Ascending aorta (tissue), 2 donors: ENCODE results near the gene NTM. TPM values are rescaled to one million over a fixed set of nuclear protein-coding genes. Genes with fewer than 3 reads are reported as not detected.
"Not testable (repeated sequence)": the region's sequence is repeated elsewhere in the genome, so short reads cannot be mapped to it uniquely, and the experiment has no call there.

Experiments used
- DNase-seq, 2 donors: peaks; one replicate each; pipeline ENCODE4 v3.0.0-alpha.2; 2019; ENCODE audit warnings: low spot score in 2 of 2
- H3K27ac ChIP-seq, 2 donors: fragments of 200-600 bp; sonication (generic); one replicate each; pipeline ENCODE4 v1.5.1; 2016 to 2017; ENCODE audit warnings: mild to moderate bottlenecking in 1 of 2
- H3K27me3 ChIP-seq: fragments of 200-600 bp; sonication (generic); one replicate; pipeline ENCODE4 v1.5.1; 2017
- H3K36me3 ChIP-seq, 2 donors: fragments of 200-600 bp; sonication (generic); one replicate each; pipeline ENCODE4 v1.5.1; 2016
- H3K4me1 ChIP-seq, 2 donors: fragments of 200-600 bp; sonication (generic); one replicate each; pipeline ENCODE4 v1.5.1; 2016 to 2017; ENCODE audit warnings: mild to moderate bottlenecking in 1 of 2
- H3K4me3 ChIP-seq, 2 donors: fragments of 200-600 bp; sonication (generic); one replicate each; pipeline ENCODE4 v1.5.1; 2016 to 2017; ENCODE audit warnings: mild to moderate bottlenecking in 1 of 2
- H3K9me3 ChIP-seq, 2 donors: fragments of 200-600 bp; sonication (generic); one replicate each; pipeline ENCODE4 v1.5.1; 2016
- CTCF ChIP-seq, 3 experiments: fragments of 200-600 bp in 2 of 3; fragments of 450-650 bp in 1 of 3; sonication (generic) in 2 of 3; IDR thresholded peaks; one replicate each; pipeline ENCODE4 v1.5.1; 2016 to 2019; ENCODE audit warnings: antibody characterized with exemption in 3 of 3, mild to moderate bottlenecking in 1 of 3, moderate library complexity in 1 of 3
- intact Hi-C: fragments of 100-400 bp; cut with DNase I; formaldehyde crosslinking; loops from one replicate; pipeline ENCODE4 v1.15.1; 2023
- total RNA-seq: library from RNA; depleted of rRNA; stranded (reverse); fragments of >200 nt; gene quantifications from one replicate; pipeline ENCODE4 v1.1.0, GENCODE V29; 2016

NTM gene
- total RNA-seq, 1 donor from 2014 or later: not detected

GRCh38 chr11:131909426-131910177 is 539.2 kb downstream of the NTM start:
- no peak overlapping the region for H3K4me3 ChIP-seq

GRCh38 chr11:131910178-131910522 is 539.7 kb downstream of the NTM start:
- no peak for TF ChIP-seq CTCF (IDR thresholded peaks at IDR 0.05)
- no peak for DNase-seq
- peaks cover 4% of the 10 kb centered on the region for H3K27me3 ChIP-seq
- H3K4me3 ChIP-seq: peak overlapping the region; percentile 21 to 48
- no peaks in the 10 kb centered on the region for H3K4me1 ChIP-seq
- H3K36me3 ChIP-seq: no peaks in the 10 kb centered on the region
- intact Hi-C loops: no loop called here
- no peaks in the 10 kb centered on the region for H3K9me3 ChIP-seq
- no peak overlapping the region for H3K27ac ChIP-seq

More at GRCh38 chr11:131909426-131910177, 539.2 kb downstream of the NTM start:
- Histone ChIP-seq H3K27me3 (peaks cover 4% of the 10 kb centered on the region), H3K27ac (no peak overlapping the region), H3K4me1 (no peaks in the 10 kb centered on the region), H3K9me3 (no peaks in the 10 kb centered on the region), H3K36me3 (no peaks in the 10 kb centered on the region)
- no peak for DNase-seq
- no peak for TF ChIP-seq CTCF (IDR thresholded peaks at IDR 0.05)
- intact Hi-C loops: no loop called here

- H3K4me3 ChIP-seq: peak overlapping the region; percentile 21 to 48
- no peaks in the 10 kb centered on the region for H3K36me3 ChIP-seq
- TF ChIP-seq CTCF (IDR thresholded peaks at IDR 0.05): no peak
- no peak overlapping the region for H3K27ac ChIP-seq
- no peaks in the 10 kb centered on the region for H3K9me3 ChIP-seq
- DNase-seq: no peak
- peaks cover 4% of the 10 kb centered on the region for H3K27me3 ChIP-seq
- intact Hi-C loops: no loop called here
- H3K4me1 ChIP-seq: no peaks in the 10 kb centered on the region
These were observed 540.3 kb downstream of the NTM start for GRCh38 chr11:131910523-131911387.

- DNase-seq, H3K9me3 ChIP-seq, H3K27me3 ChIP-seq, H3K4me1 ChIP-seq, H3K27ac ChIP-seq, intact Hi-C loops, H3K36me3 ChIP-seq: not testable (repeated sequence)
- H3K4me3 ChIP-seq: peak overlapping the region in 1 of 2 donors; percentile 48
These were observed 541.1 kb downstream of the NTM start for GRCh38 chr11:131911388-131912032.

- intact Hi-C loops: no loop called here
- H3K27ac ChIP-seq: no peak overlapping the region
- H3K36me3 ChIP-seq: no peaks in the 10 kb centered on the region
- no peak for TF ChIP-seq CTCF (IDR thresholded peaks at IDR 0.05)
- H3K4me3 ChIP-seq: no peak overlapping the region
- DNase-seq: no peak
- no peaks in the 10 kb centered on the region for H3K9me3 ChIP-seq
- peaks cover 4% of the 10 kb centered on the region for H3K27me3 ChIP-seq
- H3K4me1 ChIP-seq: no peaks in the 10 kb centered on the region
These were observed 541.7 kb downstream of the NTM start for GRCh38 chr11:131912134-131912533.

- Histone ChIP-seq H3K9me3 (no peaks in the 10 kb centered on the region), H3K4me3 (no peak overlapping the region), H3K27ac (no peak overlapping the region), H3K4me1 (no peaks in the 10 kb centered on the region), H3K36me3 (no peaks in the 10 kb centered on the region), H3K27me3 (peaks cover 4% of the 10 kb centered on the region)
- no peak for DNase-seq
- TF ChIP-seq CTCF (IDR thresholded peaks at IDR 0.05): no peak
- intact Hi-C loops: no loop called here
These were observed 542.9 kb downstream of the NTM start for GRCh38 chr11:131913267-131913666.
